H9 (cell line): Measurements from ENCODE around the gene LOXL1. TPM values are rescaled to one million over a fixed set of nuclear protein-coding genes. Genes with fewer than 3 reads are reported as not detected.

Experiments used
- DNase-seq: peaks from one replicate; pipeline ENCODE4 v3.0.0-alpha.2; 2017
- H2AFZ ChIP-seq: one replicate; pipeline ENCODE4 v1.6.1; 2013; ENCODE audit warnings: mild to moderate bottlenecking, low read length, control low read depth, moderate library complexity
- H2AK5ac ChIP-seq: 2 replicates; pipeline ENCODE4 v1.6.1; 2013; ENCODE audit warnings: low read length, control low read depth, mixed read lengths; ENCODE audit not compliant: insufficient read length
- H2BK120ac ChIP-seq: one replicate; pipeline ENCODE4 v1.6.1; 2013; ENCODE audit warnings: low read depth, mild to moderate bottlenecking, low read length, control low read depth, inconsistent platforms; ENCODE audit not compliant: poor library complexity, severe bottlenecking
- H2BK12ac ChIP-seq: 2 replicates; pipeline ENCODE4 v1.6.1; 2013; ENCODE audit warnings: low read length, control low read depth, mixed read lengths, low read depth; ENCODE audit not compliant: insufficient read length
- H2BK15ac ChIP-seq: 2 replicates; pipeline ENCODE4 v1.6.1; 2013; ENCODE audit warnings: low read depth, low read length, control low read depth
- H2BK20ac ChIP-seq: one replicate; pipeline ENCODE4 v1.6.1; 2013; ENCODE audit warnings: low read depth, mild to moderate bottlenecking, low read length, control low read depth, inconsistent platforms; ENCODE audit not compliant: poor library complexity, severe bottlenecking
- H2BK5ac ChIP-seq: 2 replicates; pipeline ENCODE4 v1.6.1; 2013; ENCODE audit warnings: low read length, control low read depth, mixed read lengths; ENCODE audit not compliant: insufficient read length
- H3K14ac ChIP-seq: 2 replicates; pipeline ENCODE4 v1.6.1; 2013; ENCODE audit warnings: low read length, control low read depth; ENCODE audit not compliant: insufficient read depth
- H3K18ac ChIP-seq: 2 replicates; pipeline ENCODE4 v1.6.1; 2013; ENCODE audit warnings: low read depth, mild to moderate bottlenecking, mixed read lengths, low read length, control low read depth; ENCODE audit not compliant: insufficient read length
- H3K23ac ChIP-seq: 2 replicates; pipeline ENCODE4 v1.6.1; 2013; ENCODE audit warnings: low read length, control low read depth, mixed read lengths, low read depth; ENCODE audit not compliant: insufficient read length
- H3K23me2 ChIP-seq: 2 replicates; pipeline ENCODE4 v1.6.1; 2013; ENCODE audit warnings: low read depth, mild to moderate bottlenecking, mixed read lengths, low read length, control low read depth; ENCODE audit not compliant: insufficient read length, poor library complexity, severe bottlenecking
- H3K27ac ChIP-seq: 2 replicates; pipeline ENCODE4 v1.5.1; 2013; ENCODE audit warnings: low read length, control low read depth, mixed read lengths, low read depth; ENCODE audit not compliant: insufficient read length
- H3K27me3 ChIP-seq: 2 replicates; pipeline ENCODE4 v1.6.1; 2013; ENCODE audit warnings: low read length, control low read depth, inconsistent platforms; ENCODE audit not compliant: insufficient read depth
- H3K4ac ChIP-seq: 2 replicates; pipeline ENCODE4 v1.6.1; 2013; ENCODE audit warnings: low read depth, mild to moderate bottlenecking, control low read depth, inconsistent platforms, low read length, moderate library complexity
- H3K4me1 ChIP-seq: 2 replicates; pipeline ENCODE4 v1.6.1; 2013; ENCODE audit warnings: low read length, control low read depth, inconsistent platforms; ENCODE audit not compliant: insufficient read depth
- H3K4me2 ChIP-seq: 2 replicates; pipeline ENCODE4 v1.6.1; 2013; ENCODE audit warnings: low read length, control low read depth, mixed read lengths; ENCODE audit not compliant: insufficient read length, insufficient read depth
- H3K56ac ChIP-seq: 2 replicates; pipeline ENCODE4 v1.6.1; 2013; ENCODE audit warnings: low read depth, mild to moderate bottlenecking, mixed read lengths, low read length, control low read depth; ENCODE audit not compliant: insufficient read length
- H3K79me1 ChIP-seq: 2 replicates; pipeline ENCODE4 v1.6.1; 2013; ENCODE audit warnings: low read depth, mild to moderate bottlenecking, moderate library complexity, low read length, control low read depth, inconsistent platforms; ENCODE audit not compliant: insufficient read depth, poor library complexity, severe bottlenecking
- H3K79me2 ChIP-seq: 2 replicates; pipeline ENCODE4 v1.6.1; 2013; ENCODE audit warnings: low read length, control low read depth, inconsistent platforms; ENCODE audit not compliant: insufficient read depth
- H3K9ac ChIP-seq: 2 replicates; pipeline ENCODE4 v1.6.1; 2013; ENCODE audit warnings: low read length, control low read depth, mixed read lengths; ENCODE audit not compliant: insufficient read length; ENCODE audit errors: extremely low read depth
- H3K9me3 ChIP-seq: one replicate; pipeline ENCODE4 v1.6.1; 2013; ENCODE audit warnings: low read depth, low read length, inconsistent platforms; ENCODE audit not compliant: control insufficient read depth
- H3T11ph ChIP-seq: one replicate; pipeline ENCODE4 v1.6.1; 2013; ENCODE audit warnings: mild to moderate bottlenecking, low read length, control low read depth, inconsistent platforms
- H4K20me1 ChIP-seq: one replicate; pipeline ENCODE4 v1.6.1; 2013; ENCODE audit not compliant: control insufficient read depth, insufficient read length, insufficient read depth
- H4K5ac ChIP-seq: 2 replicates; pipeline ENCODE4 v1.6.1; 2013; ENCODE audit warnings: low read depth, mild to moderate bottlenecking, mixed read lengths, low read length, control low read depth; ENCODE audit not compliant: insufficient read length
- H4K8ac ChIP-seq: replicated peaks from 2 replicates; pipeline ENCODE4 v1.6.1; 2013; ENCODE audit warnings: low read length, control low read depth, mixed read lengths, low read depth; ENCODE audit not compliant: insufficient read length
- H4K91ac ChIP-seq: 2 replicates; pipeline ENCODE4 v1.6.1; 2013; ENCODE audit warnings: low read depth, mild to moderate bottlenecking, moderate library complexity, mixed read lengths, low read length, control low read depth; ENCODE audit not compliant: insufficient read length
- H3K27ac Mint-ChIP-seq, 3 experiments: 2 replicates in 2 of 3; 3 replicates in 1 of 3; pipeline ENCODE4 v1.8.0; 2020 to 2021; ENCODE audit warnings: mixed read lengths in 3 of 3, mild to moderate bottlenecking in 1 of 3, moderate library complexity in 1 of 3
- H3K27me3 Mint-ChIP-seq: 2 replicates; pipeline ENCODE4 v1.8.0; 2021; ENCODE audit warnings: low read depth, mild to moderate bottlenecking, moderate library complexity, mixed read lengths
- H3K36me3 Mint-ChIP-seq, 3 experiments: 2 replicates in 2 of 3; 3 replicates in 1 of 3; pipeline ENCODE4 v1.8.0; 2020 to 2021; ENCODE audit warnings: low read depth in 3 of 3, mixed read lengths in 3 of 3; ENCODE audit not compliant: insufficient read depth in 1 of 3
- H3K4me1 Mint-ChIP-seq, 2 experiments: 2 replicates each; pipeline ENCODE4 v1.8.0; 2020; ENCODE audit warnings: mixed read lengths in 2 of 2
- H3K4me3 Mint-ChIP-seq, 2 experiments: 2 replicates in 1 of 2; 3 replicates in 1 of 2; pipeline ENCODE4 v1.8.0; 2020 to 2021; ENCODE audit warnings: mild to moderate bottlenecking in 2 of 2, mixed read lengths in 2 of 2, moderate library complexity in 1 of 2
- H3K9me3 Mint-ChIP-seq, 2 experiments: 2 replicates in 1 of 2; 3 replicates in 1 of 2; pipeline ENCODE4 v1.8.0; 2020; ENCODE audit warnings: mild to moderate bottlenecking in 2 of 2, mixed read lengths in 2 of 2, moderate library complexity in 1 of 2
- WGBS: extraction: QIAGEN DNeasy Blood & Tissue Kit; methylation state at CpG from one replicate; pipeline ENCODE4 v1.1.7; 2013; ENCODE audit warnings: missing lambda C conversion rate, low lambda C conversion rate, mixed read lengths; ENCODE audit not compliant: insufficient read length; ENCODE audit errors: extremely low coverage; 5-methylcytosine and 5-hydroxymethylcytosine counted together
- total RNA-seq: library from RNA; stranded (reverse); gene quantifications from 2 replicates; pipeline ENCODE4 v1.2.1, GENCODE V29; 2021
- TF ChIP-seq, protein P1 (sequence below): fragments of 200-600 bp; sonication (generic); conservative IDR thresholded peaks from 3 replicates; pipeline ENCODE4 v1.8.0; 2021; ENCODE audit warnings: antibody characterized with exemption, mild to moderate bottlenecking

LOXL1 gene
- total RNA-seq, 1 experiment from 2014 or later, result 9.1 TPM

DNA sequence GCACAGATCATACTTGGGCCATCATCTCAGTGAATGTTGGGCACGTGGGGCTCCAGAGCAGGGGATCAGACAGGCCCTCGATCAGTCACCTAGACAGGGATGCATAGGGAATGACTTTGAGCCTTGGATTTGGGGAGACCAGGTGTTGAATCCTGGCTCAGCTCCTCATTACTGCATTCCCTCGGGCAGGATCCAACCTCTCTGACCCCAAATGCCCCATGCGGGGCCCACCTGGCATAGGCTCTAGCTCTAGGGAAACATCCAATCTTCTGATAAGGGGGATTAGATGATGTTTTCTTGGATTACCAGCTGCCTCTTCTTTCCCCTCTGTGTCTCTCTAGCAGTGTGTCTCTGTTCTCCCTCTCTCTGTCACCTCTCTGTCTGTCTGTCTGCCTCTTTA lies 22.7 kb downstream of the LOXL1 start:
- H3K4me1 ChIP-seq, result no peaks in the 10 kb centered on the region
- H4K5ac ChIP-seq, result no peak overlapping the region
- no peaks in the 10 kb centered on the region for H3K23me2 ChIP-seq
- H3K27ac ChIP-seq, result no peak overlapping the region
- peaks cover 9 to 25% of the 10 kb centered on the region in 2 experiments for H3K4me1 Mint-ChIP-seq
- H3K36me3 Mint-ChIP-seq, result no peaks in the 10 kb centered on the region; a peak in 1 of 7 replicates
- WGBS, result no CpG with 5 or more reads among the region's 4 CpGs
- no peak overlapping the region for H2BK120ac ChIP-seq
- no peaks in the 10 kb centered on the region for H3K79me2 ChIP-seq
- H3K56ac ChIP-seq, result no peak overlapping the region
- no peak overlapping the region for H2BK12ac ChIP-seq
- H4K91ac ChIP-seq, result no peak overlapping the region
- no peaks in the 10 kb centered on the region for H4K20me1 ChIP-seq
- H3K18ac ChIP-seq, result no peak overlapping the region
- H3K23ac ChIP-seq, result no peak overlapping the region
- no peak overlapping the region for H2BK15ac ChIP-seq
- H3K4me2 ChIP-seq, result no peak overlapping the region
- H3K27ac Mint-ChIP-seq, result no peak overlapping the region; a peak in 1 of 7 replicates
- H3K9me3 Mint-ChIP-seq, result no peaks in the 10 kb centered on the region
- no peaks in the 10 kb centered on the region for H3K9me3 ChIP-seq
- no peak overlapping the region for H2AK5ac ChIP-seq
- no peak for DNase-seq
- no peak overlapping the region for H3K4me3 Mint-ChIP-seq
- no peak overlapping the region for H3K14ac ChIP-seq
- no peaks in the 10 kb centered on the region for H3K79me1 ChIP-seq
- no peak overlapping the region for H2BK20ac ChIP-seq
- H2AFZ ChIP-seq, result no peak overlapping the region
- H4K8ac ChIP-seq, result no peak overlapping the region
- peaks cover 12% of the 10 kb centered on the region for H3K27me3 Mint-ChIP-seq
- no peak overlapping the region for H2BK5ac ChIP-seq
- H3T11ph ChIP-seq, result no peak overlapping the region
- H3K4ac ChIP-seq, result no peak overlapping the region
- TF ChIP-seq, protein P1, sequence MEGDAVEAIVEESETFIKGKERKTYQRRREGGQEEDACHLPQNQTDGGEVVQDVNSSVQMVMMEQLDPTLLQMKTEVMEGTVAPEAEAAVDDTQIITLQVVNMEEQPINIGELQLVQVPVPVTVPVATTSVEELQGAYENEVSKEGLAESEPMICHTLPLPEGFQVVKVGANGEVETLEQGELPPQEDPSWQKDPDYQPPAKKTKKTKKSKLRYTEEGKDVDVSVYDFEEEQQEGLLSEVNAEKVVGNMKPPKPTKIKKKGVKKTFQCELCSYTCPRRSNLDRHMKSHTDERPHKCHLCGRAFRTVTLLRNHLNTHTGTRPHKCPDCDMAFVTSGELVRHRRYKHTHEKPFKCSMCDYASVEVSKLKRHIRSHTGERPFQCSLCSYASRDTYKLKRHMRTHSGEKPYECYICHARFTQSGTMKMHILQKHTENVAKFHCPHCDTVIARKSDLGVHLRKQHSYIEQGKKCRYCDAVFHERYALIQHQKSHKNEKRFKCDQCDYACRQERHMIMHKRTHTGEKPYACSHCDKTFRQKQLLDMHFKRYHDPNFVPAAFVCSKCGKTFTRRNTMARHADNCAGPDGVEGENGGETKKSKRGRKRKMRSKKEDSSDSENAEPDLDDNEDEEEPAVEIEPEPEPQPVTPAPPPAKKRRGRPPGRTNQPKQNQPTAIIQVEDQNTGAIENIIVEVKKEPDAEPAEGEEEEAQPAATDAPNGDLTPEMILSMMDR, result no peak
- H3K27me3 ChIP-seq, result no peaks in the 10 kb centered on the region
- H3K9ac ChIP-seq, result no peak overlapping the region
